Coronary artery (tissue), 2 donors: ENCODE data around the gene CHRM4.

Source experiments
- DNase-seq: peaks from one replicate; pipeline ENCODE4 v3.0.0-alpha.2; 2017; ENCODE audit warnings: low spot score
- H3K27ac ChIP-seq, 2 donors: fragments of 200-600 bp; sonication (generic); one replicate each; pipeline ENCODE4 v1.5.1; 2016 to 2019
- H3K4me3 ChIP-seq: fragments of 200-600 bp; sonication (generic); 2 replicates; pipeline ENCODE4 v1.5.1; 2016; ENCODE audit warnings: mild to moderate bottlenecking, moderate library complexity
- TF ChIP-seq, protein P1 (sequence below): fragments of 200-600 bp; sonication (generic); IDR thresholded peaks from one replicate; pipeline ENCODE4 v1.5.1; 2019; ENCODE audit warnings: antibody characterized with exemption

Gene CHRM4

GRCh38 chr11:46404476-46405017 lies 13.0 kb upstream of the CHRM4 start:
- TF ChIP-seq, protein P1, sequence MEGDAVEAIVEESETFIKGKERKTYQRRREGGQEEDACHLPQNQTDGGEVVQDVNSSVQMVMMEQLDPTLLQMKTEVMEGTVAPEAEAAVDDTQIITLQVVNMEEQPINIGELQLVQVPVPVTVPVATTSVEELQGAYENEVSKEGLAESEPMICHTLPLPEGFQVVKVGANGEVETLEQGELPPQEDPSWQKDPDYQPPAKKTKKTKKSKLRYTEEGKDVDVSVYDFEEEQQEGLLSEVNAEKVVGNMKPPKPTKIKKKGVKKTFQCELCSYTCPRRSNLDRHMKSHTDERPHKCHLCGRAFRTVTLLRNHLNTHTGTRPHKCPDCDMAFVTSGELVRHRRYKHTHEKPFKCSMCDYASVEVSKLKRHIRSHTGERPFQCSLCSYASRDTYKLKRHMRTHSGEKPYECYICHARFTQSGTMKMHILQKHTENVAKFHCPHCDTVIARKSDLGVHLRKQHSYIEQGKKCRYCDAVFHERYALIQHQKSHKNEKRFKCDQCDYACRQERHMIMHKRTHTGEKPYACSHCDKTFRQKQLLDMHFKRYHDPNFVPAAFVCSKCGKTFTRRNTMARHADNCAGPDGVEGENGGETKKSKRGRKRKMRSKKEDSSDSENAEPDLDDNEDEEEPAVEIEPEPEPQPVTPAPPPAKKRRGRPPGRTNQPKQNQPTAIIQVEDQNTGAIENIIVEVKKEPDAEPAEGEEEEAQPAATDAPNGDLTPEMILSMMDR: no peak
- no peak for DNase-seq
- no peak overlapping the region for H3K27ac ChIP-seq
- no peak overlapping the region for H3K4me3 ChIP-seq

GRCh38 chr11:46402957-46403902 lies 11.7 kb upstream of the CHRM4 start:
- Histone ChIP-seq H3K4me3 (no peak overlapping the region), H3K27ac (no peak overlapping the region)
- DNase-seq: no peak
- TF ChIP-seq, protein P1: no peak

DNA sequence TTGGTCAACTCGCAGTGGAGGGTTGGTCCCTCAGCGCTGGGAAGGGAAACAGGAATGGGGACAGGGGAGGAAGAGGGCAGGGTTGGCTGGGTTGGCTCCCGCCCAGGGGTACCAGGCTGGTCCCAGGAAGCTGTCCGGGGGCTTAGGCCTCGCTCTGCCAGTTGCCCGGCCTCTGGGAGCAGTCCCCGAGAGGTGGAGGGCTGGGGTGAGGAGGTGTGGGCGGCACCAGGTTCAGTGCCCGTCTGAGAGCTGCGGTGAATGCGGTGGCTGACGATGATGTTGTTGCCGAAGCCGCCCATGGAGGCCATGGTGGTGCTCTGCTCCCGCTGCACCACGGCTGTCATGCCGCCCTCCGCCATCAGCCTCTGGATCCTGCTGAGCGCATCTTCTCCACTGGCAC lies 6.0 kb upstream of the CHRM4 start:
- DNase-seq: no peak
- TF ChIP-seq, protein P1: no peak
- H3K27ac ChIP-seq: no peak overlapping the region
- no peak overlapping the region for H3K4me3 ChIP-seq

- H3K4me3 ChIP-seq: no peak overlapping the region
- DNase-seq: no peak
- TF ChIP-seq, protein P1: no peak
- H3K27ac ChIP-seq: no peak overlapping the region
Measured at GRCh38 chr11:46393759-46394158, 2.2 kb upstream of the CHRM4 start.

DNA sequence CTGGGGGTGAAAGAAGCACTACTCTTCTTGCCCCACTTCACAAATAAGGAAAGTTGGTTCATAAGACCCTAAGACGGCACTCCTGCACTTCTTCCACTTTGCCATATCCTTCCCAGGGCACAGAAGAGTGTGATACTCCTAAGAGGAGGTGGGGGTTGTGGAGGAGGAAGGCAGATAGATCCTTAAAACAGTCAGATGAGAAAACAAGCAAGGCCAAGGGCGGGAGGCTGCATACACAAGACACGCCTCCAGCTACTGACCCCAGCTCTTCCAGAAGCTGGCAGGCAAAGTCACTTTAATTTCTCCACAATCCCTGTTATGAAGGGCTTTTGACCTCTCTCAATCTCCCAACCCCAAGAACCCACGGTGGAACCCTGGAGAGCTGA lies 1.6 kb upstream of the CHRM4 start:
- Histone ChIP-seq H3K27ac (no peak overlapping the region), H3K4me3 (no peak overlapping the region)
- TF ChIP-seq, protein P1: no peak
- DNase-seq: no peak

- peak; percentile 84 for DNase-seq
- Histone ChIP-seq H3K4me3 (peak overlapping the region; percentile 65), H3K27ac (no peak overlapping the region)
- TF ChIP-seq, protein P1: no peak
Measured at GRCh38 chr11:46392421-46393230, 1.1 kb upstream of the CHRM4 start.
